Calu3 (cell line): Measurements from ENCODE around the gene CBLN4. TPM values are rescaled to one million over a fixed set of nuclear protein-coding genes. Genes with fewer than 3 reads are reported as not detected.

Experiments used
- BruUV-seq: library from RNA; stranded (reverse); fragments of 400-500 nt; replicated peaks from 2 replicates; lab custom pipeline; 2021; lab: Mats Ljungman, UMichigan
- CTCF ChIA-PET: fragments of 300-600 bp; sonication (Branson Sonifier 250); formaldehyde crosslinking; loops from one replicate; lab custom pipeline; 2022; ENCODE audit warnings: antibody characterized with exemption; lab: Charles Lee
- DNase-seq: peaks from one replicate; pipeline ENCODE4 v3.0.0; 2022
- H3K27ac Mint-ChIP-seq: one replicate; pipeline ENCODE4 v1.8.0; 2022; ENCODE audit warnings: mixed read lengths; ENCODE audit not compliant: unreplicated experiment
- H3K27me3 Mint-ChIP-seq: one replicate; pipeline ENCODE4 v1.8.0; 2022; ENCODE audit warnings: mixed read lengths; ENCODE audit not compliant: unreplicated experiment
- H3K36me3 Mint-ChIP-seq: one replicate; pipeline ENCODE4 v1.8.0; 2022; ENCODE audit warnings: mild to moderate bottlenecking, moderate library complexity, mixed read lengths; ENCODE audit not compliant: insufficient read depth, unreplicated experiment
- H3K4me1 Mint-ChIP-seq: one replicate; pipeline ENCODE4 v1.8.0; 2022; ENCODE audit warnings: mild to moderate bottlenecking, low read depth, mixed read lengths; ENCODE audit not compliant: unreplicated experiment
- H3K4me3 Mint-ChIP-seq: one replicate; pipeline ENCODE4 v1.8.0; 2022; ENCODE audit warnings: mild to moderate bottlenecking, low read depth, moderate library complexity, mixed read lengths; ENCODE audit not compliant: unreplicated experiment
- H3K9me3 Mint-ChIP-seq: one replicate; pipeline ENCODE4 v1.8.0; 2022; ENCODE audit warnings: low read depth, mixed read lengths; ENCODE audit not compliant: unreplicated experiment
- CTCF ChIP-seq: fragments of 200-600 bp; IDR thresholded peaks from one replicate; pipeline ENCODE4 v1.8.0; 2022; ENCODE audit warnings: antibody characterized with exemption; ENCODE audit not compliant: unreplicated experiment
- intact Hi-C: fragments of 100-400 bp; cut with micrococcal nuclease; formaldehyde crosslinking; loops from one replicate; pipeline ENCODE4 v1.10.0; 2022; ENCODE audit not compliant: unreplicated experiment
- total RNA-seq: library from RNA; stranded (reverse); gene quantifications from 2 replicates; pipeline ENCODE4 v1.2.3, GENCODE V29; 2022

CBLN4 gene
- total RNA-seq, 1 experiment from 2014 or later, result not detected

- BruUV-seq, result no TSS peak
- no peaks in the 10 kb centered on the region for H3K4me1 Mint-ChIP-seq
- CTCF ChIA-PET, result no interaction called here
- no peaks in the 10 kb centered on the region for H3K36me3 Mint-ChIP-seq
- no peak overlapping the region for H3K27ac Mint-ChIP-seq
- intact Hi-C loops, result no loop called here
- no peaks in the 10 kb centered on the region for H3K27me3 Mint-ChIP-seq
- H3K4me3 Mint-ChIP-seq, result no peak overlapping the region
- DNase-seq, result no peak
- H3K9me3 Mint-ChIP-seq, result peaks cover 26% of the 10 kb centered on the region
- no peak for TF ChIP-seq CTCF
These were observed 57.6 kb downstream of the CBLN4 start for GRCh38 chr20:55947701-55948100.

Other genes starting within 250 kb of the CBLN4 start
- gene MC3R, start 243.2 kb upstream of the CBLN4 start, total RNA-seq, result not detected in 2 replicates